Brain microvascular endothelial cell (primary cell): ENCODE data around the gene IGIP.

Source experiments
- DNase-seq: peaks from one replicate; pipeline ENCODE4 v3.0.0-alpha.2; 2020
- H3K27ac ChIP-seq: fragments of 250-450 bp; sonication (Bioruptor Pico); 2 replicates; pipeline ENCODE4 v1.5.1; 2020; ENCODE audit warnings: mild to moderate bottlenecking, moderate library complexity
- H3K27me3 ChIP-seq: fragments of 250-450 bp; sonication (Bioruptor Pico); replicated peaks from 2 replicates; pipeline ENCODE4 v1.5.1; 2020; ENCODE audit warnings: mild to moderate bottlenecking
- H3K36me3 ChIP-seq: fragments of 250-450 bp; sonication (Bioruptor Pico); replicated peaks from 2 replicates; pipeline ENCODE4 v1.5.1; 2020; ENCODE audit warnings: mild to moderate bottlenecking
- H3K4me3 ChIP-seq: 2 replicates; pipeline ENCODE4 v1.5.1; 2011; ENCODE audit warnings: low read depth, mild to moderate bottlenecking, control low read depth, low read length, moderate library complexity
- CTCF ChIP-seq: IDR thresholded peaks from 2 replicates; pipeline ENCODE4 v1.5.1; 2011; ENCODE audit warnings: low read depth, mild to moderate bottlenecking, moderate library complexity, low read length, control low read depth, inconsistent platforms; ENCODE audit errors: missing control alignments
- in situ Hi-C: cut with HindIII; loops from 2 replicates; pipeline ENCODE4 v1.10.0; 2017; ENCODE audit warnings: low sequenced_read_pairs, low pct_ligation_motif_present

Gene IGIP

GRCh38 chr5:140112685-140113179, 13.0 kb upstream of the IGIP start:
- no peak for TF ChIP-seq CTCF
- no peak for DNase-seq
- Histone ChIP-seq H3K4me3 (peak overlapping the region; percentile 76), H3K27me3 (no peaks in the 10 kb centered on the region), H3K36me3 (no peaks in the 10 kb centered on the region), H3K27ac (no peak overlapping the region)
- in situ Hi-C loops = no loop called here

GRCh38 chr5:140113180-140113698, 12.5 kb upstream of the IGIP start:
- DNase-seq = no peak
- in situ Hi-C loops = no loop called here
- H3K27ac ChIP-seq = peak overlapping the region; percentile 69
- no peaks in the 10 kb centered on the region for H3K36me3 ChIP-seq
- no peaks in the 10 kb centered on the region for H3K27me3 ChIP-seq
- TF ChIP-seq CTCF = no peak
- peak overlapping the region; percentile 76 for H3K4me3 ChIP-seq

- DNase-seq = peak; percentile 92
- TF ChIP-seq CTCF = no peak
- no peaks in the 10 kb centered on the region for H3K27me3 ChIP-seq
- H3K27ac ChIP-seq = peak within 1 kb of the TSS; percentile 69
- in situ Hi-C loops = no loop called here
- peak within 1 kb of the TSS; percentile 76 for H3K4me3 ChIP-seq
- H3K36me3 ChIP-seq = no peaks in the 10 kb centered on the region
Measured at GRCh38 chr5:140113699-140114263, 12.0 kb upstream of the IGIP start, which contains the start of gene PURA. TSS of gene PURA (plus strand) at chr5:140114109. CDS start at chr5:140114182, 73 bp downstream.

GRCh38 chr5:140114341-140115185, 11.2 kb upstream of the IGIP start:
- H3K4me3 ChIP-seq = peak overlapping the region; percentile 76
- peak; percentile 47 for DNase-seq
- TF ChIP-seq CTCF = no peak
- H3K27me3 ChIP-seq = no peaks in the 10 kb centered on the region
- H3K36me3 ChIP-seq = no peaks in the 10 kb centered on the region
- H3K27ac ChIP-seq = peak overlapping the region; percentile 69
- in situ Hi-C loops = no loop called here

GRCh38 chr5:140115186-140115500, 10.6 kb upstream of the IGIP start:
- no peak overlapping the region for H3K27ac ChIP-seq
- peak overlapping the region; percentile 76 for H3K4me3 ChIP-seq
- TF ChIP-seq CTCF = no peak
- DNase-seq = no peak
- no peaks in the 10 kb centered on the region for H3K36me3 ChIP-seq
- no peaks in the 10 kb centered on the region for H3K27me3 ChIP-seq
- in situ Hi-C loops = no loop called here
